GM21717 (cell line): Measurements from ENCODE around the gene GBX1.

Experiments used
- ATAC-seq: cut with Tn5 transposase; IDR thresholded peaks from one replicate; pipeline ENCODE4 v1.9.1; 2021; ENCODE audit warnings: mild to moderate bottlenecking, moderate library complexity; ENCODE audit not compliant: unreplicated experiment

Gene GBX1

DNA sequence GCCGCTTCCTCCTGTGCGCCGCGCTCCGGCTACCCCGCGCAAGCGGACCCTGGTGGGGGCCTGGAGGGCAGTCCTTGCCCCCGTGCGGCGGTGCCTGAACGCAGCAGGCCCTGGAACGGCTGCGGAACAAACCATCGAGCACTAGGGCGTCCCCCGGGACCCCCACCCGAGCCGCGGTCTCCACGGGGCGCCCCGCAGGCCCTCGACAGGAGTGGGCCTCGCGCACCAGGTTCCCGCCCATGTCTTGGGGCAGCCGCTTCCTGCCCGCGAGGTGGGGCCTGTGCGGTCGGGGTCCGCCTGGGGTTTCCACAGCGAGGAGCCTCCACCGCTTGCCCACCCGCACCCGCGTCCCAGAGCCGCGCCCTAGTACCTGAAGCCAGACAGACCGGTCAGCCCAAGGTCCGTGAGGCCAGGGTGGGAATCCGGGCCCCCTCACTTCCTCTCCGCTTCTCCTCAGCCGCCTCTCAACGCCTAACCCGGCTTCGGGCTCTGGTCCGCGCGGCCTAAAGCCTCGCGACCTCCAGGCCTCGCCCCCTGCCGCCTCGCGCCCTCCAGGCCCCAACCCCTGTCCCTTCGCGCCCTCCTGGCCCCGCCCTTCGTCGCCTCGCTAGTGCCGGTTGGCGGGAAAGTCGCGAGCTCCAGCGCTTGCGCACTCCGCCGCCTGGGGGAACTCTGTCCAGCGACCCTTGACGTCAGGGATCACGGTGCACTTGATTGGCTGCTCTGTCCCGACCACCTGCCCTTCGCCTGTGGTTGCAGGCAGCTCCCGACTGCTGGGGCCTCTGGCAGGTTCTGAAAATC is 7.0 kb upstream of the GBX1 start:
- ATAC-seq = no peak

DNA sequence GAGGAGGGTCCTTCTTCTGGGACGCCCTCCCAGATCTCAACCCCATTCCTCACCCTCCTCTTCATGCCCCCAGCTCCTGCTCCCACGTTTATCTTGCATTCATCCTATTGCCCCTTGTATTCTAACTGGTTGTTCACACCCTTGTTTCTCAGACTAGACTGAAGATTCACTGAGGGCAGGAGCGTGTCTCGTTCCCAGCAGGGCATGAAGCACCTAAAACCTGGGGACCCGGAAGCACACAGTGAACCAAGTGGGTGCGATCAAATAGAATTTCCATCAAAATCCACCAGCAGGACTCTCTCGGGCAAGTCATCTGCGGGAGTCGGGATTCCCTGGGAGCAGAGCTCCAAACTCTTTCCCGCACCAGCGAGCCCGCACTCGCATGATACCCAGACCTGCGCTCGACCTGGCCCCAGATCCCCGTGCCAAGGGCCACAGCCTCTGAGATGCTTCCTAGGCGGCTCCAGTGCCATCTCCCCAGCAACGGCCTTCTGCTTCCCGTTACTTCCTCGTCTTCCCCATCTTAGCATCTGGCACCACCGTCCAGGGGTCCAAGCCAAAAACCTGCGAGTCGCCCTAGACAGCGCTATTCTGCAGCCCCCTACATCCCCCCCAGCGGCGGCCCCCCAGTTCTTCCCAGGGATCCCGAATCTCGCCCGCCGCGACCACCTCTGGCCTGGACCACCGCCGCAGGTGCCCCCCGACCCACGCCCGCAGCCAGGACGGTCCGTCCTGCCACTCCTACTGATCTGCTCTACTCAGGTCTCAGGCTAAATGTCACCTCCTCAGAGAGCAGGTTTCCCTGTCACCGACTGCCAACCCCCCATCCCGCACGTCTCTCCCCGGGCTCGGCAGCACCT is 6.1 kb upstream of the GBX1 start:
- ATAC-seq = no peak

DNA sequence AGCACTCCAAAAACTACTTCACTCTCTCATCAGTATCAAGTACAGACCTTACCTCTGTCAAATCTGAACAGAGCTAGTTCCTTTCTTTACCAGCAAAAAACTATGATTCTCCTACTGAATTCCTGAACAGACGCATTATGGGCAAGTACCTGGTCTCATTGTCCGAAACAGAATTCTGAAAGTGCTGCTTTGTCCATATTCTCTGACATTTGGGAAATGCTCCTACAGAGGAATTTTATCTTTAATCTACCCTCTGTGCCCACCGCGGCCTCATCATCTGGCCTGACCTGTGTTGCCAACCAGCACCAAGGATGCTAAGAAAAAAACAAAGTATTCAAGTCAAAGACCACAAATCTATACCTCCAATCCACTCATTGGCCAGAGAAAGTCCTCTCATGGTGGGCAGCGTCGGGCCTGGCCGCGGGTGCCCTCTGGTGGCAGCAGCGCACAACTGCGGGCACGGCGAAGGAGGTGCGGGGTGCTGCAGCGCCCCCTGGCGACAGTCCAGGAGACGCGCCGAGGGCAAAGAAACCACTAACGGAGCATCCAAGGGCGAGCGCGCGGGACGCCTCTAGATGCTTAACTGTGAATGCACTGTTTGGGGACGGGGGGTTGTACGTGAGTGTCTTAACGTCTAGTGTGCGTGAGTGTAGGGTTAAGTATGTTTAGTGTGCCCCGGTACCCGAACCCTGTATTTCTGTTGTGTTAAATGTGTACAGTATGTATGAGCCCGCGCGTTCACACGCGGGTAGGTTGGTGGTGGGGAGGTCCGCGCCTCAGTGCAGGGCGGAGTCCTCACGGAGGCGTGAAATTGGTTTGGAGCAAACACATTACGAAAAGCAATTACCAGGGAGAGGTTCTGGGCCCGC is 5.0 kb upstream of the GBX1 start:
- peak; percentile 74 for ATAC-seq

DNA sequence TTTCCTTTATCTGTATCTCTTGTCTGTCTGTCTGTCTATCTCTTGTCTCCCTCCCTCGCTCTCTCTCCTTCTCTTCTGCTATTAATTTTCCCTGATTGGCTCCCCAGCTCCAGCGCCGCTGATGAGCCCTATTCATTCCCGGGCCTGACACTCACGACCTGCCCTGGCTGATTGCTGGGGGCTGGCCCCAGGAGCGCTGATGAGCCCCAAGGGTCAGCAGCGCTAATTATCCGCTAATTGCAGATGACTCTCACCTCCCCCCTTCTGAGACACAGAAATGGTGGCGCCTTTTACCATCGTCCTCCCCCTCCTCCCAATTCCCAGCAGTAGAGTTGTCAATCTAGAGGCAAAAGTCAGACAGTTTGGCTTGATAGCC is 1.3 kb upstream of the GBX1 start:
- ATAC-seq = no peak

DNA sequence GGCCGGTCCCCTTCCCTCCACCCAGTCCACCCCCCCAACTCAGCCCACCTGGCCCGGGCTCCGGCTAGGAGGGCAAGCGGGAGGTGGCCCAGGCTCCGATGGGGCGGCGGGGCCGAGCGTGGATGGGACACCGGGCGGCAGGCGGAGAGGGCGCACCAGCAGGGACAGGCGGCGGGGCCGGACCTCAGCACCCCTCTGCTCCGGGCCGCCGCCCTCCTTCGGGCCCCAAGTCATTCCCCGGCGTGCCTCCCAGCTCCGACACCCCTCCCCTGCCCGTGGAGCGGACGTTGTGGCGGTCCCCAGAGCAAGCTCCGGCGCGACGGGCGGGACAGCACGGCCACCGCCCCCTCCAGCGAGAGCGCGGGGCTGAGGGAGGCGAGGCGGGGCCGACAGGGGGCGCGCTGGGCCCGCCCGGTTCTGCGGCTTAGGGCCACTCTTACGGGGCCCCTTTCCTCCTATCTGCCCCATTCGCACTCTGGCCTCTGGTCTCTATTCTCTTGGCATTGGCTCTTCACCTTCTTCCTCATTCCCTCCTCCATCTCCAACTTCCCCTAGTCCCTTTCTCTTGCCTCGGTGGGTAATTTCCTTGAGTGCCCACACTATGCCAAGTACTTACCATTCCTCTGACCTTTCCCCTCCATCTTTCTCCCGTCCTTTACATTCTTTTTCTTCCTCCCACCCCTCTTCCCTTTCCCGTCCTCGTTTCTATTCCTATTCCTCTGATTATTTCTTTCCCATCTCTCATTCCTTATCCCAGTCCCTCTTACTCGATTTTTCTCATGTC is 701 bp upstream of the GBX1 start:
- ATAC-seq = no peak

DNA sequence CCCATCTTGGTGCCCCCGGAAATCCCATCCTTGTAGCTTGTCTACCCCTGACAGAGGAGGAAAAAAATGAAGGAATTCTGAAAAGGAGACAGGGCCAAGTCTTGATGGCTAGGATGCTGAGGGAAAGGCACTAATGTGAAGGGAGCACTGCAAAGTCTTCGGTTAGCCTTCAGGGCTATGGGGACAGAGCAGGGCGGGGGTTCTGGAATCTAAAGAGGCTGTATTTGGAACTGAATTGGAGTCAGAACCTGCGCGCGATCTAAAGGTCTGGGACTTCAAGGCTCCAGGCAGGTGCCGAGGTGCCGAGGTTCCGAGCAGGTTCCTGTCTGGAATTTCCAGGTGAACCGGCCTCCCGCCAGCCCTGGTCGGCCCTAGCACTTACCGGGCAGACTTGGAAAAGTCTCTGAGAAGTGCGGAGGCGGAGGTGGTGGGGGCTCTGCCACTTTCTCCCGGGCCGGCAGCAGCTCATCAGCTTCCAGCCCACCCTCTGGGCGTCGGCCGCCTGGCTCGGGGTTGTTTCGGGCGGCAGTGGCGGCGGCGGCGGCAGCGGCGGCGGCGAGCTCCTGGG is 781 bp downstream of the GBX1 start:
- no peak for ATAC-seq

DNA sequence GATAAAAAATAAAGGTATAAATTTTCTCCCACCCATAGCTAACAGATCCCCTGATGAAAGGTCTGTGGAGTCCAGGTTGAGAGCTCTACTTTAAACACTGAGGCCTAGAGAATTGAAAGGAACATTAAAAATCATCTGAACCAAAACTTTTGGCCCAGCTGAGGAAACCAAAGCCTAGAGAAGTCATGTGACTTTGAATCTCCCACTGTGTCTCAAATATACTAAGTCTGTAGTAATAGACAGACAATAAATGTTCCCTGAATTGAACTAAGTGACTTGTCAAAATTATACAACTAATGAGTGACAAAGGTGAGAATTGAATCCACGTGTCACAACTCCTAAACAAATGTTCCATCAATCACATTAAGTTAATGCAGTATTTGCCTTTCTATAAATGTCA is 5.7 kb downstream of the GBX1 start:
- no peak for ATAC-seq

DNA sequence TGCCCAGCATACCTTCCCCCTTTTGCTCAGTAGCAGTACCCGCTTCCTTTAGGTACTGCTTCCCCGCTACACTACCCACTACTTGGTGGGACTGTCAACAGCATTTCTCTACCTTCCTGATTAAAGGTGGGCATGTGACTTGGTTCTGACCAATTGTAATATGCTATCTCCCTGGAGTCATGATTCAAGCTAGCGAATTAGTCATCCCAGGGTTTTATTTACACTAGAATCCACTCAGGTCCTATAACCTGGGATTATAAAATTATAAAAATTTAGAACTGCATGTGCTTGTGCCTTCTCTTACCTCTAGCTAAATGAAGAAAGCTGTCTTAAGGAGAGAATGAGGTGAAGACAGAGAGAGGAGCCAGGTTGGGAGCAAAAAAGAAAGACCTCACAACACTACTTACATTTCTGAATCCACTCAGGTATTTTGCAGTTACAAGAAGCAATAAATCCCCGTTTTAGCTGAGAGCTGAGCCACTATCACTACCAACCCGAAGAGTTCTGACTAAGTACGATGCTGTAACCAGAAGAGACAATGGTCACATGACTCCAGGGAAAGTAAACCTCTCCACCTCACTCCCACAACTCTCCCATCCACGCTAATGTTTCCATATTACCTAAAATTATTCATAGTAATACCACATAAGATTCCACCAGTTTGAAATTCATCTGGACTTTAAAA is 9.7 kb downstream of the GBX1 start:
- no peak for ATAC-seq

DNA sequence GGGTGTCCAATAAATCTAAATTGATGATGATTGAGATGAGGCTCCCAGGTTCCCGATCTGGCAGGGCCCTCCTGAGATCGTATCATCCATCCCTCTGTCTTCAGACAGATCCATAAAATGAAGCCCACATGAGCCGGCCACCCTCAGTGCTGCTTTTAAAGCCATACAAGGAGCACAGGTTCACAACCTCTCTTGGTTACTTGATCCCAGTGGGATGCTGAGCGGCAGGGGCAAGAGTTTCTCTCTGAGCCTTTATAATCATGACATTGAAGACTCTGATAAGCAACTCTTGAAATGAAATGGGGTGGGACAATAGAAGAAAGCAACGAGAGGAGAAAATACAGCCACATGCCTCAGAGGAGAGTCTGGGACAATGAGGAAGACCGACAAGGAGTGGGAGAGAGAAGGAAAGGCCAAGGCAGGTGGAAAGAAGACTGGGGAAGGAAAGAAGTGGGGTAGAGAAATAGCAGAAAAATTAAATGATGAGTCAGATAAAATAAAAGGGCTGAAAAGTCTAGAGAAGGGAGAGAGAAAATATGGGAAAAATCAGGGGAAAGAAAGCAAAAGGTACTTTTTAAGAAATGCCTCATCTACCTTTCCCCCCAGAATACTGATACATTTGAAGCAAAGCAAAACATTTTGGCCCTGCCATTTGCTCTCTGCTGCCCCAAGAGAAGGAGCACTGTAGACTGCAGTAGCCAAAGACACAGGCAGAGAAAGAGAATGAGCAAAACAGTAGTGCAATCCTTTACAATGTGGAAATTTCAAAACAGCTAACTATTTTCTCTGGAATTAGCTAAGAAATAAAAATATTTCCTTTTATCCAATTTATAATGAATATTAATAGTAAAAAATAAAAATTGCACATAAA is 14.6 kb downstream of the GBX1 start:
- no peak for ATAC-seq

DNA sequence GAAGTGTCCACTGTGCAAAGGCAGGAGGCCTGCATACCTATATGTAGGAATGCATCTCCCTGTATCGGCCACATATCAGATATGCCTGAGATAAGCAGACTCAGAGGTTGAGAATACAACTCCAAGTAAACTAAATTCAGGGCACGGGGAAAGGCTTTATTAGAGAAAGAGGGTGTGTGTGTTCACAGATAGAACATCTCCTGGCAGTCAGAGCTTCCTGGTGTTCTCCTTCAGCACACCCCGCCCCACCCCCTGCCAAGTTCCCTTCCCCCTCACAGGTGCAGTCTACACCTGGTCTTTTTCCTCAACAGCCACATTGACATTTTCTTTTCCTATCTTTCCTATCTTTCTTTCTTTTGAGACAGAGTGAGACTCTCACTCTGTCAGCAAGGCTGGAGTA is 17.1 kb downstream of the GBX1 start:
- no peak for ATAC-seq

DNA sequence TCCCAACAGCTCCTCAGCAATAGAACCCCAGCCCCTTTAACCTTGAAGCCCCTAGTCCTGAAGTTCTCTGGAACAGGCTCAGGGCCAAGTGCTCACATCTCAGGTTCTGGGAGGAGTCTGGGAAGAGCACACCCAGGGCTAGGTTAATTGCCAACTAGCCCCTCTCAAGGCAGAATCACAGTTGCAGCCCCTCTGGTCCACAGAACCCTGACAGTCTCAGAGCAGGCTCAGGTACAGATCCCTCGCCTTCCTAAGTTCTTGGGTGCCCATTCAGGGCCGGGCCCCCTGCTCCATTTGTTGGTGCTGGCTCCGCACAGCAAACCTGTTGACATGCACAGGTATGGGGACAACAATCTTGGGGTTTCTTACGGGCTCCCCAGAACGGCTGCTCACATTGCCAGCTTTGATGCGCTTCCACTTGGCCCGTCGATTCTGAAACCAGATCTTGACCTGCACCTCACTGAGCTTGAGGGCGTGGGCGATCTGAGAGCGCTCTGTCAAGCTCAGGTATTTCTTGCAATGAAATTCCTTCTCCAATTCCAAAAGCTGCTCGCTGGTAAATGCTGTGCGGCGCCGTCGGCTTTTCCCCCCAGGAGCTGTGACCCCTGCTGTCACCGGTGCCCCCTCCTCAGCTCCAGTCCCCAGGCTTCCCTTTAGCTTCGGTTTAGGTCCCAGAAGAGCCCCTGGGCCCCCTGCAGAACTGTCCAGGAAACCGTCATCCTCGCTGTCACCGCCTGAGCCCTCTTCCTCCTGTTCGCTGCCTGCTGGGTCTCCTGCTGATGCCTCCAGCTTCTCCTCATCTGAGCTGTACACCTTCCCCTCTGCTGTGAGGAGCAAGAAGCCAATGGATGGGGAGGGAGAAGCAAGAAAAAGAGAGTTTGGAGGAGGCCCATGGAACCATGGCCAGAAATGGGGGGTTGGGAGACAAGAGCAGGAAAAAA is 18.9 kb downstream of the GBX1 start:
- no peak for ATAC-seq

DNA sequence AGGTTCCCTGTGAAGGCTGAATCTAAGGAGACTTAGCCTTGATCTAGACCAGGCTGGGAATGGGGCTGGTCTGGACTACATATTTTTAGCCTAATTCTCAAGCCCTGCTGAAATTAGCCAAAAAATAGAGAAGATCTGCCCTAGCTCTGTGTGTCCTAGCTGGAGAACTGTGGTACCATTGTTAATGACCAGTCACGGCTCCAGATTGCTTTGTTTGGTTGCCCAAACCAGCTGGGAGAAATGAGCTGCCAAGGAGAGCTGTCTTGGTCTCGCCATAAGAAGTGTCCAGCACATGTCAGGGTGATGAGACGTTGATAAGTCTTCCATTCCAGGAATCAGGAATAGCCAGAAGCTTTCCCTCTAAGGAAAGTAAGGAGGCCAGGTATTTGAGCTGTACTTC is 20.7 kb downstream of the GBX1 start:
- no peak for ATAC-seq

DNA sequence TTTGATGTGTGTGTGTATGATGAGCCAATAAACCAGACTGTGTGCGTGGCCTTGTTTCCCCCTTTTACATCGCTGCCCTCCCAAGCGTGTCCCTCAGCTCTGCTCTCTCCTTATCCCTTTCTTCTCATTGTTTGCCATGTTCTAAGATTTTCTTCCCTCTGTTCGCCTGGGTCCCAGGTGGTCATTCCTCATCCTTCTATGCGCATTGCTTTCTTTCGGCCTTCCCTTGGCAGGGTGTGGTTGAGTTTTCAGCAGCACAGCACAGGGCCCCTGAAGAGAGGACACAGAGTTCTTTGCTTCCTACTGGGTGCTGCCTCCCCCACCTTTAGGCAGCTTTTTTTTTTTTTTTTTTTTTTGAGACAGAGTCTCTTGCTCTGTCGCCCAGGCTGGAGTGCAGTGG is 23.1 kb downstream of the GBX1 start:
- ATAC-seq = no peak

DNA sequence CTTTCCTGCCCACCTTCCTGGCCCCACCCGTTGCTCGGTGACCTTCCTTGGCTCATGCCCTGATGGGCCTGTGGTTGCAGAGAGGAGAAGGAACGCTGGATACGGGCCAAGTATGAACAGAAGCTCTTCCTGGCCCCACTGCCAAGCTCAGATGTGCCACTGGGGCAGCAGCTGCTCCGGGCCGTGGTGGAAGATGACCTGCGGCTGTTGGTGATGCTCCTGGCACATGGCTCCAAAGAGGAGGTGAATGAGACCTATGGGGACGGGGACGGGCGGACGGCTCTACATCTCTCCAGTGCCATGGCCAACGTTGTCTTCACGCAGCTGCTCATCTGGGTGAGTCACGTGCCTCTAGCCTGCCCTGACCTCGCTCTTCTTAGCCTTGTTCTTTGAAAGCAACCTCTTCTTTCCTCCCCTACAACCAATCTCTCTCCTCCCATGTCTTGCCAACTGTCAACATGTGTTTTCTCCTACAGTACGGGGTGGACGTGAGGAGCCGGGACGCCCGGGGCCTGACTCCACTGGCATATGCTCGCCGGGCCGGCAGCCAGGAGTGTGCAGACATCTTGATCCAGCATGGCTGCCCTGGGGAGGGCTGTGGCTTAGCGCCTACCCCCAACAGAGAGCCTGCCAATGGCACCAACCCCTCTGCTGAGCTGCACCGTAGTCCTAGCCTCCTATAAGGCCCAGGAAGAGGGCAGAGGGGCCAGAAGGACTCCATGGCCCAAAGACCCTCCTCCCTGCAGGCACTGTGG is 24.1 kb downstream of the GBX1 start:
- no peak for ATAC-seq

DNA sequence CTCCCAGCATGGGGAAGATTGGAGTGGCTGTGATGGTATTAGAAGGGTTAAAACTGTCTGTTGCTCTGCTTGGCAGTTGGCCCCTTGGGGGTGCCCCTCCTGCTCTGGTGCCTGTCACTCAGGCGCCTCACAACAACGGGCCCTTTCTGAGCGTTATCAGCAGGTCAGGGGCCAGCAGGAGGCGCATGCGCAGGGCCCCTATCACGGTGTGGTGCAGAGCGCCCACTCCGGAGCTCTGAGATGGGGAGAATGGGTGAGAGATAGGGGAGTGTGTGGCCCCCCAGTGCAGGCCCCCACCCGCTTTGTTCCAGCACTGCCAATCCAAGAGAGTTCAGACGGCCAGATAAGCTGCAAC is 24.8 kb downstream of the GBX1 start:
- no peak for ATAC-seq

DNA sequence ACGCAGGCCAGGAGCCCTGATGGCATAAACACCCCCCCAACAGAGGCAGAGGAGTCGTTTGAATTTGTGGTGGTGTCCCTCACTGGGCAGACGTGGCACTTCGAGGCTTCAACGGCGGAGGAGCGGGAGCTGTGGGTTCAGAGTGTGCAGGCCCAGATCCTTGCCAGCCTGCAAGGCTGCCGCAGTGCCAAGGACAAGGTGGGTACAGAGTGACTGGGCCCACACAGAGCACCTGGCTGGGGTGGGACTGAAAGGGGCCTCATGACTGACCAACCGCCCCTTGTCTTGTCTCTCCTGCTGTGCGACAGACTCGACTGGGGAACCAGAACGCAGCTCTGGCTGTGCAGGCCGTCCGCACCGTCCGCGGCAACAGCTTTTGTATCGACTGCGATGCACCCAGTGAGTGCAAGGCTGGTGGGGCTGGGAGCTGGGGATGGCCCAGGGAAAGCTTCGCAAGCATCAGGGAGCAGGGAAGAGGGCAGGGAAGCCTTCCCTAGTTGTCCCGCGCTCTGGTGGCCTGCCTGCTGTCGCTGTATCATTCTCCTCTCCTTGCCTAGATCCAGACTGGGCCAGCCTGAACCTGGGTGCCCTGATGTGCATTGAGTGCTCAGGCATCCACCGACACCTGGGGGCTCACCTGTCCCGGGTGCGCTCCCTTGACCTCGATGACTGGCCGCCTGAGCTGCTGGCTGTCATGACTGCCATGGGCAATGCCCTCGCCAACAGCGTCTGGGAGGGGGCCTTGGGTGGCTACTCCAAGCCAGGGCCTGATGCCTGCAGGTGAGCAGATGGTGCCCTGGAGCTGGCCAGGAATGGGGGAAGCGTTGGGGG is 25.4 kb downstream of the GBX1 start:
- ATAC-seq = no peak
